Measurements from ENCODE around the gene SNED1.

Gene SNED1

DNA sequence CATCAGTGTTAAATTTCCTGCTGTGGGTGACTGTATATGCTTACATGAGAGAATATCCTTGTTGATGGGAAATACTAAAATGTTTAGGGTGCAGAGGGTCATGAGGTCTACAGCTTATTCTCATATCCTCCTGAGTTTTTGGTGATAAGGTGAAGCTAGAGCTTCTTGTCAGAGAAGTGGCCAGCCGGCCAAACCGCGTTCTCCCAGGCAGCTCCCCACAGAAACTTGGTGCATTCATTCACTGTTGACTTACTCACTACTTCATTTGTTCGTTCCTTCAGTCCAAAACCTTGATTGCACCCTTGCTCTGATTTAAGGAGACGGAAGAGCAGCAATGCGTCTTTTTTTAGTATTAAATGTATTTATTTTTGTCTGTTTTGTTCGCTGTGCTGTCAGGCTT lies 8.7 kb downstream of the SNED1 start:
- no peak for DNase-seq

DNA sequence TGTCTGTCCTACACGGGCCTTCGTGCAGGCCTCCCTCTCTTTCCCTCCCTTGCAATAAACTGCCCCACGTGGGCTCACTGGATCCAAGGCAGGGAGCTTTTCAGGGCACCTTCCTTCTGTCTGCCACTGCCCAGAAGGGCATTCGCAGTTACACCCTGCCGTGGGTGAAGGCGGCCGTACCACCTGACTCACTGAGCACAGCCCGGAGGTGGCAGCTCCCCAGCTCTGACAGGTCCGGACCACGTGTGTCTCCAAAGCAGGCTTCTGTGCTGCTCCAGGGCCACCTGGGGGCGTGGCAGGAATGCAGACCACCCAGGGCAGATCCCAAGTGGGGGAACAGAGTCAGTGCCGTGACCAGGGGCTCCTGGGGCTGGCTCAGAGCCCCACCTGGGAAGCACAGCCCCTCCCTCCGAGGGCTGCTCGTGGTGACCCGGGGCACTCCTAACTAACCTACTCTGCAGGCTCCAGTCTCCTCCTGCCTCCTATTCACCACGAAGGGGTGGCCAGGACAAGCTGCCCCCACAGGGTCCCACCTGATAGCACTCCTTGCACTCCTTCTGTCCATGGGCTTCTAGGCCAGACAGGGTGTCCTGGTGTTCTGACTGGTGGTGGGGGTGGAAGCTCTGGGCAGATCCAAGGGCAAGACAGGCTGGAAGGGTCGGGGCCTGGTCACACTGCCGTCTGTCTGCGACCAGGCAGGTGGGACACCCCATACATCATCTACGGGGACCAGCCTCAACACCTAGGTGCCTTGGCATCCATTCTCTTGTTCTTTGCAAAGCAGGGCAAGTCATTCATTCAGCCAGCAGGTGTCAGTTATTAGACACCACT lies 9.7 kb downstream of the SNED1 start:
- DNase-seq = no peak

DNA sequence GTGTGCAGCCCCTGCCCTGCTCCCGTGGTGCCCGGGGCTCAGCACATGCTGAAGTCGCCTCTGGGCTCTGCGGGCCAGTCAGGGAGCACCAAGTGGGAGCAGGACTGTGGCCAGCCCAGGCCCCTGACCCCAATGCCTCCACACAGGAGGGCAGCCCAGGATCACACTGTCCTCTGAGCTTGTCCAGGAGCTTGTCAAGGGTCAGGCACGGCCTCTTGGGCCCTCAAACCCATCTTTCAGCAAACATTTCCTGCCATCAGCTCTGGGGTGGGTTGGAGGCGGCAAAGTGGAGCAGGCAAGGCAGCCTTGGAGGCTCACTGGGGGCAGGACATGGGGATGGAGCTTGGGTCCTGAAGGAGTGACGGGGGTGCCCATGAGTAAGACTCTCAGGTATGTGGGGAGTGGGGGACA lies 10.3 kb downstream of the SNED1 start:
- DNase-seq = no peak

DNA sequence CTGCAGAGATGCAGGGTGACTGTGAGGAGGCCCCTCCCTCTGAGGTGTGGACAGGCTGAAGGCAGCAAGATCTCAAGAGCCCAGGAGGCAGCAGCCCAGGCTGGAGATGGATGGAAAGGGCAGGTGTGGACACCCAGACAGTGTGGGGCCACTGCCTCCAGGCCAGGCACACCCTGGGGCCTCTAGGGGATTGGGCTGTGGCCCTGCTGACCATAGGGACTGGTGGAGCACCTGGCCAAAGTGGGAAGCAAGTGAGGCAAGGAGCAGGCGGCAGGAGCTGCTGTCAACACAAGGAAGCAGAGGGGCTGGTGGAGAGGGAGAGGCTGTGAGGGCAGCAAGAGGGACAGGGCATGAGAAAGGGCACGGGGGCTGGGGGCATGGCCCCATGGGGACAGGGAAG lies 10.8 kb downstream of the SNED1 start:
- DNase-seq = no peak

DNA sequence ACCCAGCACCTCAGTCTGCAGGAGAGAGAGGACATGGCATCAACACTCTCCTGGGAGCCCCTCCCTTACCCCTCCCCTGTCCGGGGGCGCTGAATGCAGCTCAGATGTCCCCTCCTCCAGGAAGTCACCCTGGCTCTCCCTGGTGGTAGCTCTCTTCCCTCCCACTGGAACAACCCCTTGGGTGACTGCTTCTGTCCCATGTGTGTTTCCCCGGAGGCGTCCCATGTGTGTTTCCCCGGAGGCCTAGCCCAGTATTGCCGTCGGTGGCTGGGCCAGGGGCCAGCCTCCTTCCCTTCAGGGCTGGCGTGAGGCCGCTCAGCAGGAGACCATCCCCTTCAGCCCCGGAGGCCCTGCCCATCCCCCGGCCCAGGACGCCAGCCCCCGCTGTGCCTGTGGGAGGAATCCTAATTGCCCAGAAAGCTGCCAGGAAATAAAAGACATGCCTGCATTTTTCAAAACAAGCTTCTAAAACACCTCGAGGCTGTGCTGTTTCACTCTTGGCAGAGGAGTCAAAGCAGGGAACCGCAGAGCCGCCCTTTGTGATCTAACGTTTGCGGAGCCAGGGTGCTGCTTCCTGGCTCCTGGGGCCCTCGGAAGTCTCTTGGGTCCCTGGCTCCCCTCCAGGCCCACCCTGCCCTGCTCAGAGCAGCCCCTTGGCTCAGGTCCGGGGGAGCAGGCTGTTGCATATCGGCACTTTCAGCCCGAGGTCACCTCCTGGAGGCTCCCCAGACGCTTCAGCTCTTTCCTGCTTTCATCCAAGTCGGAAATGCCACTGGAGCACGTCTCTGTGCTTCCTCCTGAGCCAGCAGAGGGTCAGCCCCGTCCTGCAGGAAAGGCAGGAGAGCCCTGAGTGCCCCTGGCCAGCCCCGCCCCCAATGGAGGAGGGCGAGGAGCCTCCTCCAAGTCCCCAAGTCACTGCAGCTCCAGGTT lies 11.4 kb downstream of the SNED1 start:
- peak in 1 of 2 experiments; percentile 51 for DNase-seq

DNA sequence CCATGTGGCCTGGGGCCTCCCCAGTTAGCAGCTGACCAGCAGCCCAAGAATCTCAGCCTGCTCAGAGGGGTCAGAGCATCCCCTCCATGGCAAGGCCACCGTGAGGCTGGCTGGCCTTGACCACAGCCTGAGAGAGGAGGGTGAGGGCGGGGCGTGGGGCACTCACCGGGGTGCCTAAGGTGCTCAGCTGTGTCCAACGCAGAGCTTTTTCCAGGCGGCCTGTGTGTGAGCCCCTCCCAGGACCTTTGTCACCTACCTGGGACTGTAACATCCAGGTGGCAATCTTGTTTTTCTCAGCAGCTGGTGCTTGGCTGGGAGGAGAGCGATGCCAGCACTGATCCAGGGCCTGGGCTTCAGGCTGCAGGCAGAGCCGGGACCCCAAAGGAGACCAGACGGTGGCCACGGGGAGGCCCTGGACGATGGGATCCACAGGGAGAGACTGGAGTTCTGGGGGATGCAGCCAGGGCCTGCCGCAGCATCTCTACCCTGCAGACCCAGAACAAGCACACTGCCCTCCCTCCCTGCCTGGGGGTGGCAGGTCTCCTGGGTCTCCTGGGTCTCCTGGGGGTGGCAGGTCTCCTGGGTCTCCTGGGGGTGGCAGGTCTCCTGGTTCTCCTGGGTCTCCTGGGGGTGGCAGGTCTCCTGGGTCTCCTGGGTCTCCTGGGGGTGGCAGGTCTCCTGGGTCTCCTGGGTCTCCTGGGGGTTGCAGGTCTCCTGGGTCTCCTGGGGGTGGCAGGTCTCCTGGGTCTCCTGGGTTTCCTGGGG lies 12.3 kb downstream of the SNED1 start:
- DNase-seq = no peak

DNA sequence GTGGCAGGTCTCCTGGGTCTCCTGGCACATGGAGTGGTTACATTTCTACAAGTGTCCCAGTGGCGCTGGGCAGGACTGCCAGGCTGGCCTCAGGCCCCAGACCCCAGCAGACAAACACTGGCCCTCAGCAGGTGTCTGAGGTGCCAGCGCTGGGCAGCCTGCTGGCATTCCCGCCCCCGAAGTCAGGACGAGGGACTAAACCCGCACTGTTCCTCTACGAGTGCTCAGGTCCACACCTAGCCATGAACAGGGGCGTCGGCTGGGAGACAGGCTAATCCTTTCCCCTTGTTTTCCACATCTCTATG lies 12.8 kb downstream of the SNED1 start:
- no peak for DNase-seq

DNA sequence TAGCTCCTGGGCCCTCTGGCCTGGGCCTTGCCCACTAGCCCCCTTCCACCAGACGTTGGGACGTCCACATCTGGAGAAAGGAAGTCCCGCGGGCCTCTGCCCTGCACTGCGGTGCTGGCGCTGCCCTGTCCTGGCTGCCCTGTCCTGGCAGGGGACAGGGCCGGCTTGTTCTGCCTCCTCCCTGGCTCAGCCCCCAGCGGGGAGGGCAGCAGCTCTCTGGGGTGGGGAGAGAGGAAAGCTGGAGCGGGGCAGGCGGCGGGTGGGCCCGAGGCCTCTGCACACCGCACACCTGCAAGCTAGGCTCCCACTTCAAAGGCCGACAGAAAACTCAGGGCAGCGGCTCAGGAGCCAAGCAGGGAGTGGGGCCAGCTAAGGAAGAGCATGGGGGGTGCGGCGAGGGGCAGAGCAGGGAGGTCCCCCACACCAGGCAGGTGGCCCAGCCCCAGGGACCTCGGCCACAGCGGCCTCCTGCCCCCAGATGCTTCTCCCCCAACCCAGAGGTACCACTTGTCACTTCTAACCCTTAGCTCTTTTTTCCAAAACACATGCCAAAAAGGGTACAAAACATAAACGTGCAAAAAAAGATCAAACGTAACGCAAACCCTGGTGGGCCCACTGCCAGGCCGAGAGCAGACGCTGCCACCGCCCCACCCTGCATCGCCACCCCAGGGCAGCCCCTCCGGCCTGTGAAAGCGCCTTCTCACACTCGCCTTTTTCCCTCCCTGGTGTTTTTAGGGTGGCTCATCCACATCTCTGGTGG lies 13.5 kb downstream of the SNED1 start:
- no peak for DNase-seq

DNA sequence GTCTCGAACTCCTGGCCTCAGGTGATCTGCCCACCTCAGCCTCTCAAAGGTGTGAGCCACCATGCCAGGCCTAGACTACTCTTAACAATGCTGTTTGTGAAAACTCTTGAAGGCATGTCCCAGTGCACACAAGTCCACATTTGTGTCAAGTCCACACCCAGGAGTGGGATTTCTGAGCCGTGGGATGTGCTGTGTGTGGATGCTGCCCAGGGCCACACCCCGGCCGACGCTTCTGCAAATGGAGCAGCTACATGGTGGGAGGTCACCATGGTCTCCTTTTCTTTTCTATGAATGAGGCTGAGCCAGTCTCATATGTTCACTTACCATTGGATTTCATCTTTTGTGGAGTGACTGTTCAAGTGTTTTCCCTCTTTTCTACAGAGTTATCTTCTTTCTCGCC lies 15.8 kb downstream of the SNED1 start:
- no peak for DNase-seq

DNA sequence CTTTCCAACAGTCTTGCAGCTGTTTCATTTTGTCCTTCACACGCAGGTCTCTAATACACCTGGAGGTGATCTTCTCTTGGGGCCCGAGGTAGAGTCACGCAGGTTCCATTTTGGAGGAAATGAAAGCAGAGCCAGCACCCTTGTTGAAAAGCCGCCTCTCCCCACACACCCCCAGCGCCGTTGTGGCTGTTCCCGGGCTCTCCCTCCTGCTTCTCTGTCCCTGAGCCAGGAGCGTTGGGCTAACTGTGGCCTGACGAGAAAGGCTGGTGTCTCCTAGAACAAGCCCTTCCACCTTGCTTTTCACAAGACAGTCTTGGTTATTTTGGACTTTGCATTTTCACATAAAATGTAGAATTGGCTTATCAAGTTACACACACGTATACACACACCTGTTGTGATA lies 16.3 kb downstream of the SNED1 start:
- no peak for DNase-seq

DNA sequence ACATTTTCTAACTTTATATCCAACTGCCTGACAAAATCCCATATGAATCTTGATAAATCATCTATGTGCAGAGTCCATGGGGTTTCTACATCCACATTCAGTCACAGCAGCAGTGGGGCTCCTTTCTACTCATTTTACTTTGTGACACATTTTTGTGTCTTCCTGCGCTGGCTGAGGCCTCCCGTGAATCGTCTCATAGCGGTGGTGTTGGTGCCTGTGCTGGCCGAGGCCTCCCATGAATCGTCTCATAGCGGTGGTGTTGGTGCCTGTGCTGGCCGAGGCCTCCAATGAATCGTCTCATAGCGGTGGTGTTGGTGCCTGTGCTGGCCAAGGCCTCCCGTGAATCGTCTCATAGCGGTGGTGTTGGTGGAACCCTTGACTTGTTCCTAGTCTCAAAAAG lies 17.0 kb downstream of the SNED1 start:
- no peak for DNase-seq

DNA sequence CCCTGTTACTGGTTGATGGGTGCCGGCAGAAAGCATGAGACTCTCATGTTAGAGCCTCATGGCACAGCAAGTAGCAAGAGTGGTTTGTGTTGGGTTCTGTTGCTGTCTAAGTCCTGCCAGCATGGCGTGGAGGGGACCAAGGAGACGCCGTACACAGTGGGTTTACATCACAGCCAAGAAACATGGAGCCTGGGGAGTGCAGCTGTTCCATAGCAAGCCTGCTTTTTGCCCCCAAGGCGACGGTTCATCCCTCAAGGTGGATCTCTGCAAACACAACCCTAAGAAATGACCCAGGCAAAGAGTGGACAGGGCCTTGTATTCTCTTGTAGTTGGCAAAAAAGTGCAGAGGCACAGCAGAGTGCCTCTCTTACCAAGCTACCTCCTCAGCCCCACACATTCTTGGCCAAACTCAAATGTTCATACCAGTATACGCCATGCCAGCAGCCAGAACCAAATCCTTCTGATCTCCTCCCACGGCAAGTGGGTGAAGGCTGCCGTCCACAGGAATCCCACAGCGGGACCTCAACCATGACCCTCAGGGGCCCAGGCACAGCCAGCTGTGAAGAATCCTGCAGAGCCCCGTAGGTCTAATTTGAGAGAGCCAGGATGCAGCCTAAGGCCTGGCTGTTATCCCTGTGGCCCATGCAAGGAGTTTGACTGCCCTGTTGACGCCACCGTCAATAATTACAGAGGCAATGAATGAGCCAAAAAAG lies 19.0 kb downstream of the SNED1 start:
- DNase-seq = no peak

DNA sequence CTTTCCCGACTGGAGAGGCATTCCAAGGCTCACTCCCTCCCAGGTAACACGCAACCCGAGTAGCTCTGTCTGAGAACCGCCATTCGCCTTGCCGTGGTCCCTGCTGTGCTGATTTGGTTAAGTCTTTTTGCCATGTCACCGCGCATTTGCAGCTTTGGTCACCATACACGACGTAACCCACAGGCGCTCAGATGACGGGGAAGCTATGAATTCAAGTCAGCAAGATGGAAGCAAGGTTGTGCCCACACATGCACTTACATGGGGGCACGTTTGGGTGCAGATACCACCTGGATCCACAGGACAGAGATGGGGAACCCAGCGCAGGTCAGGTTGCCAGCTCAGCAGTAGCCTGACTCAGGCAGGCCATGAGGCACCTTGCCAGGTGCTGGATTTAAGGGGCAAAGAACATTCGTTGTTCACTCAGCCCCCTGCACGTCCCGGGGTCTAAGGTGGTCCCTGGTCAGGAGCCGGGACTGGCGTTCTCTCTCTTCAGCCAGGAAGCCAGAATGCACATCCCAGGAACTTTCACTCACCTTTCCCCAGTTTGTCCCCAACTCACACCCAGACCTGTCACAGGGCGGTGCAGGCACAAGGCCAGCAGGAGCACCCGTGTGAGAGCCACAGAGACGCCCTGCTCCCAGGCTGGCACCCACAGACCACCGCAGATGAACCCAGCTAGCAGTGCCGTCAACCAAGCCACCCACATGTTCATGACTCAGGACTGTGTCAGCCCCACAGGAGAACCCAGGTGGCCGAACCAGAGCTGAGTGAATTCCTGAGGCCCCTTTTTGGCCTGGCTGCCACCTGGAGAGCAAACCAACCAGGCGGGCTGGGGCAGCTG lies 19.9 kb downstream of the SNED1 start:
- no peak for DNase-seq

DNA sequence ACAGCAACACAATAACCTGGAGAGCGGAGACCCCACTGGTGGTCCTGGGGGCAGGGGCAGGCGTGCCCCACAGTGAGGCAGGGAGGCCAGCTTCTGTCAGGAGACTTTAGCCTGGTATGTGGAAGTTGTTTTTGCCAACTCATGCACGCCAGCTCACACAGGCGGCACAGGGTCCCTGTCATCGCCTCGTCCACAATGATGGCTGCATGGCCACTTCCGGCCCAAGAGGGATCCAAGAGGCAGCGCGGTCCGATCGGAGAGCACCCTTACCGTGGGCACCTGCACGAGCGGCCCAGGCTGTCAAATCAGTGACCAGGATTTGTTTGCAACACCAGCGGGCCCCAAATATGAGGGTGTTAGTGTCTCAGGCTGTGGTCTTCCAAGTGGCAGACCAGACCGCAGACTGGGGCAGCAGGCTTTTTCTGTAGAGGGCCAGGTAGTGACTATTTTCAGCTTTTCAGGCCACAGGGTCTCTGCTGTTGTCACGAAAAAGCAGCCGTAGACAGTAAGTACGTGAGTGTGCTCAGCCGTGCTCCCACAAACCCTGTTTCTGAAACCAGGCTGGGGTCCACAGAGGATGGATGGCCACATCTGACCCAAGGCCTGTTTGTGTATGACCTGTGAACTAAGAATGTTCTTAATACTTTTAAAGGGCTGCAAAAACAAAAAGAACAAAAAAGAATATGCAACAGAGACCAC lies 21.2 kb downstream of the SNED1 start:
- no peak for DNase-seq

DNA sequence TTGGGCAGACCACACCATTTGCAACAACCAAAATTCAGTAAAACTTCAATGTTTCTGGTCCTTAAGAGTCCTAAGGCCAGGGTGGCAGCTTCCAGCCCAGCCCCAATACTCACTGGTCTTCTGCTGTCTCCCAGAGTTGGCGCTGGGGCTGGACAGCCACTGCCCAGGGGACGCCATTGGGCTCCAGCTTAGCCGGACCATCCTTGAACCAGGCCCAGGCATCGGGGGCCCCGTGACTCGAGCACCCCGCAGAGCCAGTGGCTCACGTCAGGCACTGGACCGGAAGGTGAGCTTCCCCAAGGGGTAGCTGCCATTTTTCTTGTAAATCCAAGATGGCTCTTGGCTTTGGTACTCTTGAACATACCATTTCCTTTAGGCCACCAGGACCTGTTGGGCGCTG lies 21.8 kb downstream of the SNED1 start:
- DNase-seq = no peak

DNA sequence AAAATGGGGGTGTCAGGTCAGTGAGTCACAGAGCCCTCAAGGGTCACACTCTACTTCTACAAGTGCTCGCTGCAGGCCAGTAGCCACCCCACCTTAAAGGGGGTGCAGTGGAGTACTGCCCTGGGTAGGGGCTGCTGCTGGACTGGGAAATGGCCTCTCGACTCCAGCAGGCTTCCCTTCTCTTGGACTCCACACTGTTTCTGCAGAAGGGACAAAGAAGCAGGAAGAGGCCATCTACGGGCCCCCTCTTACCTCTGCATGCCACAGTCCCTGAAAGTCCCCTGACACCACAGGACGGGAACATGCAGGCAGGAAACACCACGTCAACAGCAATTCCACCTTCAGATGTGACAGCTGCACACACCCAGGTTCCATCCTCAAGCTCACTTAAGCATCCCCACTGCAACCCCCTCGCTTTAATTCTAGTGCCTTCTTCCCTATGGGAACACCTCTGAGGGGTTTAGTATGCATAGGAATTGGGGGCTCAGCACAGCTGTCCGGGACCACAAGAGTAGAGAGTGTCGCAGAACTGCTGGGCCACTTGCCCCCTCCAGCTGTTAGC lies 22.3 kb downstream of the SNED1 start:
- no peak for DNase-seq

DNA sequence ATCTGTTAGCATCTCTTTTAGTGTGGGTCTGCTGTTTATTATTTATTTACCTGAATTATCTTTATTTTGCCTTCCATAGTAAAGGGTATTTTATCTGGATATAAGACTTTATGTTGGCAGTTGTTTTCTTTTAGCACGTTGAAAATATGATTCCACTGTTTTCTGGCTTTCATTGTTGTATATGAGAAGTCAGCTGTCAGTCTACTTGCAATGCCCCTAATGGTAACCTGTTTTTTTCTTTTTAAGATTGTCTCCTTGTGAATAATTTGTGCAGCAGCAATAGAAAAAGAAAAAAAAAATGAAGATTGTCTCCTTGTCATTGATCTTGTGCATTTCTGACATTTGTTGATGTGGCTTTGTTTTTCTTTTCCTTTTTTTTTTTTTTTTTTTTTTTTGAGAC lies 27.2 kb downstream of the SNED1 start:
- peak in 1 of 2 experiments; percentile 20 for DNase-seq

DNA sequence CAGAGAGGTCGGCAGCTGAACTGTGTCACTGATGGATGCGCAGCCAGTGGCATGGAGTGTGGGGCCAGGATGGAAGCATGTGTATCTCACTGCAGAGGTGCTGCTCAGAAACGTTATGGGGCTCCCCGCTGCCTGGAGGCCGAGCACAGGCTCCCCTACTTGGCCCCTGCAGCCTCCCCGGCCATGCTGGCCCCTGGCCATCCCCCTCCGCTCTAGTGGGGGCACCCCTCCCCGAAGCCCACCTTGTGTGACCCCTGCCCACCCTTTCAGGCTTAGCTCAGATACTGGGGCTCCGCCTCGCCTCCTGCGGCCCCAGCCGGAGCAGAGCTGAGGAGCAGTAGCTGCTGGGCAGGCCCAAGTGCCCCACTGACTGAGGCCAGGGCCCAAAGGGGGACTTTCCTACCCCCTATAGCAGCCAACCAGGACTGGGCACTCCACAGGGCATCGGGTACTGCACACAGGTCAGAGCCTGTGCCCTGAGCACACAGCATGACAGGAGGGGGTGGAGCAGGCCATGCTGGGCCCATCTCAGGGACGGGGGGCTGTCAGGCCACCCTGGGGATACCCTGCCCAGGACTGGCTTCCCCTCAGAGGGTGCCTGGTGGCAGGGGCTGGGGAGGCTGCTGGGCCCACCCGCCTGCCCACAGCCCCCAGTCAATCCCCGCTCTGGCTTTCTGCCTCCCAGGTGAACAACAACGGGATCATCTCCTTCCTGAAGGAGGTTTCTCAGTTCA lies 31.3 kb downstream of the SNED1 start:
- no peak for DNase-seq

DNA sequence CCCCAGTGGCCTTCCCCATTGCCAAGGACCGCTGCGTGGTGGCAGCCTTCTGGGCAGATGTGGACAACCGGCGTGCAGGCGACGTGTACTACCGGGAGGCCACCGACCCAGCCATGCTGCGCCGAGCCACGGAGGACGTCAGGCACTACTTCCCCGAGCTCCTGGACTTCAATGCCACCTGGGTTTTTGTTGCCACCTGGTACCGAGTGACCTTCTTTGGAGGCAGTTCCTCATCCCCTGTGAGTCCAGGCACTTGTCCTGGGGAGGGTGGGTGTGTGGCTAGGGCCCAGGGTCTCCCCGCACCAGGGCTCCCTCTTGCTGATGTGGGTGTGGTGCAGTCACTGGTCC lies 31.9 kb downstream of the SNED1 start:
- DNase-seq = no peak

All from SW 1271 (cell line).